Measurements from ENCODE around the gene SDCBP2.

Gene SDCBP2

DNA sequence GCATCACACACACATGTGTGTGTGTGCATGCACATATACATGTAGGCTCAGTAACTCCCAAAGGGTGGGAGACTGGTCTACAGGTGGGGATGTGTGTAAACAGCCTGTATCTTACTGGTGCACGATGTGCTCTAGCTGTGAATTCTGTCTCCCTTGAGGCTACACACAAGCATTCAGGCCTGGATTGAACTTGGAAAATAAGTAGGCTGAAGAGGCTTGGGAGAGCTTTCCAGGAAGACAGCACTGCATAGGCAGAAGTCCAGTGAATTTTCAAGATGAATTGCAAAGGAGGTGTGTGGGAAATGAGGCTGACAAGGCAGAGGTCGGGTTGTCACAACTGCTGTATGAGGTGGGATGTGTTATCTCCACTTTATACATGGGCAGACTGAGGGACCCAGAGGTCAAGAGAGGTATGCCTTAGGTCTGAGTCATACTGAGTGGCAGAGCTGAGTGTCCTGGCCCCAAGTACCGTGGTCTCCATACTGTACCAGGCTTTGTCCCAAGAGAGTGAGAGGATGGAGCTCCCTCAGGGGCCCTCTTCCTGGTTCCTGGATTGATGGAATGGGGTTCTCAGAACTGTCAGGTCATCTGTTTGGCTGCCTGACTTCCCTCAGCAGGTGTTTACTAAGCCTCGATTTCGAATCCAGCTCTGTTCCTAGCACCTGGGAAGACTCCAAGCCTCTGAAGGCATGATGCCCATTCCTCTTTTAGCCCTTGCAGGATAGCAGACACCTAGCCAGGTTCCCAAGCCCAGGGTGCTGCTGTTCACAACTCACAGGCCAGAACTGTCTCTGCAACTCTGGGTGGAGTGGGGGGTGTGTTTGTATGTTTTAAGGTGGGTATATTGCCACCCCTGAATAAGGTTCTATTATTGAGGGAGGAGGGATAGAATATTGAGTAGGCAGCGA, 48.5 kb downstream of the SDCBP2 start:
- no peak for TF ChIP-seq CTCF (IDR thresholded peaks at IDR 0.05; ENCODE audit: low read depth, low read length, missing control alignments)
- no peak for DNase-seq (ENCODE audit: low read depth)

GRCh38 chr20:1278993-1279392, 49.9 kb downstream of the SDCBP2 start:
- DNase-seq (ENCODE audit: low read depth) = no peak
- H3K4me3 ChIP-seq (ENCODE audit: low read depth, low read length) = no peak overlapping the region
- no peak for TF ChIP-seq CTCF (IDR thresholded peaks at IDR 0.05; ENCODE audit: low read depth, low read length, missing control alignments)

More for the DNA sequence above, 48.5 kb downstream of the SDCBP2 start:
- no peak overlapping the region for H3K4me3 ChIP-seq (ENCODE audit: low read depth, low read length)

GRCh38 chr20:1277529-1278322, 51.2 kb downstream of the SDCBP2 start:
- no peak overlapping the region for H3K4me3 ChIP-seq (ENCODE audit: low read depth, low read length)
- no peak for DNase-seq (ENCODE audit: low read depth)
- TF ChIP-seq CTCF (IDR thresholded peaks at IDR 0.05; ENCODE audit: low read depth, low read length, missing control alignments) = no peak

- TF ChIP-seq CTCF (IDR thresholded peaks at IDR 0.05; ENCODE audit: low read depth, low read length, missing control alignments) = no peak
- no peak for DNase-seq (ENCODE audit: low read depth)
Measured at GRCh38 chr20:1275919-1276318, 53.0 kb downstream of the SDCBP2 start.

GRCh38 chr20:1274485-1275311, 54.2 kb downstream of the SDCBP2 start:
- TF ChIP-seq CTCF (IDR thresholded peaks at IDR 0.05; ENCODE audit: low read depth, low read length, missing control alignments) = no peak
- H3K4me3 ChIP-seq (ENCODE audit: low read depth, low read length) = no peak overlapping the region
- no peak for DNase-seq (ENCODE audit: low read depth)

More at GRCh38 chr20:1275919-1276318, 53.0 kb downstream of the SDCBP2 start:
- no peak overlapping the region for H3K4me3 ChIP-seq (ENCODE audit: low read depth, low read length)

DNA sequence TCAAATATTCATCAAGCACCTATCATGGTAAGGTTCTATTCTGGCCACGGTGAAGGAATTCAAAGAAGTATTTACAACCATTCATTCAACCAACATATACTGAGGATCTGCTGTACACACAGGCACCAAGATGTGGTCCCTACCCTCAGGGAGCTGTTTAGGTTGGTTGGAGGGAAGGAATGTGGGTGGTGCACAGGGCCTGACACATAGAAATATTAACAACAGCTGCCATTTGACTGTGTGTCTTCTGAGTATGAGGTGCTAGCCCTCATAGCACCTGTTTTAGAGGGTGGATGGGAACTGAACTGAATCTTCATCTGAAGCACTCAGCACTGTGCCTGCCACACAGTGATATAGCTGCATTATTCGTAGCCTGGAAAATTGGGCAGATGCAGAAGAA, 55.6 kb downstream of the SDCBP2 start:
- no peak overlapping the region for H3K4me3 ChIP-seq (ENCODE audit: low read depth, low read length)
- no peak for TF ChIP-seq CTCF (IDR thresholded peaks at IDR 0.05; ENCODE audit: low read depth, low read length, missing control alignments)
- DNase-seq (ENCODE audit: low read depth) = no peak
